HEK293 (cell line): Measurements from ENCODE around the gene AGO3.

Experiments used
- CTCF ChIA-PET: fragments of 350-600 bp; formaldehyde crosslinking; extraction: SDS; loops from one replicate; lab custom pipeline; 2021; ENCODE audit warnings: antibody characterized with exemption; lab: Yijun Ruan, JAX
- POLR2A ChIA-PET: fragments of 300-600 bp; formaldehyde crosslinking; extraction: SDS; loops from one replicate; lab custom pipeline; 2020; ENCODE audit warnings: antibody characterized with exemption, inconsistent platforms; lab: Yijun Ruan, JAX
- H3K27ac ChIP-seq: fragments of 200-500 bp; sonication (Bioruptor generic); 2 replicates; pipeline ENCODE4 v1.5.1; 2014; ENCODE audit warnings: low read depth, low read length, control low read depth, inconsistent platforms; ENCODE audit errors: extremely low read depth
- H3K36me3 ChIP-seq, 2 experiments: fragments of 200-500 bp in 1 of 2; sonication (Bioruptor generic) in 1 of 2; 1 replicate in 1 of 2; 2 replicates in 1 of 2; pipeline ENCODE4 v1.5.1; 2014 to 2017; ENCODE audit warnings: inconsistent platforms in 2 of 2, low read length in 2 of 2; ENCODE audit not compliant: control insufficient read depth in 2 of 2, insufficient read depth in 1 of 2
- H3K4me1 ChIP-seq: fragments of 200-500 bp; sonication (Bioruptor generic); 2 replicates; pipeline ENCODE4 v1.5.1; 2014; ENCODE audit warnings: mild to moderate bottlenecking, low read length, inconsistent platforms; ENCODE audit not compliant: control insufficient read depth, insufficient read depth
- H3K4me3 ChIP-seq: 2 replicates; pipeline ENCODE4 v1.5.1; 2011; ENCODE audit warnings: low read depth, mild to moderate bottlenecking, control low read depth, low read length, moderate library complexity
- H3K9me3 ChIP-seq: fragments of 200-500 bp; sonication (Bioruptor generic); 2 replicates; pipeline ENCODE4 v1.5.1; 2014; ENCODE audit warnings: low read depth, low read length, inconsistent platforms; ENCODE audit not compliant: control insufficient read depth, insufficient read depth
- MZF1 ChIP-seq: fragments of 450-650 bp; formaldehyde crosslinking; IDR thresholded peaks from 2 replicates; pipeline ENCODE4 v1.5.1; 2017; ENCODE audit warnings: missing biosample characterization, missing genetic modification characterization, borderline replicate concordance
- OSR2 ChIP-seq: fragments of 450-650 bp; formaldehyde crosslinking; IDR thresholded peaks from 2 replicates; pipeline ENCODE4 v1.5.1; 2016; ENCODE audit warnings: missing biosample characterization, missing genetic modification characterization
- PRDM1 ChIP-seq: fragments of 450-650 bp; formaldehyde crosslinking; IDR thresholded peaks from 2 replicates; pipeline ENCODE4; 2016; ENCODE audit warnings: missing biosample characterization, missing genetic modification characterization
- SCRT2 ChIP-seq: fragments of 450-650 bp; formaldehyde crosslinking; IDR thresholded peaks from 2 replicates; pipeline ENCODE4 v1.5.1; 2016; ENCODE audit warnings: missing biosample characterization, missing genetic modification characterization
- ZFP3 ChIP-seq: fragments of 450-650 bp; formaldehyde crosslinking; IDR thresholded peaks from 2 replicates; pipeline ENCODE4 v1.5.1; 2016; ENCODE audit warnings: low read depth, missing biosample characterization, missing genetic modification characterization
- ZNF140 ChIP-seq: fragments of 450-650 bp; formaldehyde crosslinking; IDR thresholded peaks from 2 replicates; pipeline ENCODE4 v1.5.1; 2016; ENCODE audit warnings: missing biosample characterization, missing genetic modification characterization
- ZNF146 ChIP-seq: fragments of 450-650 bp; formaldehyde crosslinking; IDR thresholded peaks from 2 replicates; pipeline ENCODE4 v1.5.1; 2016; ENCODE audit warnings: missing biosample characterization, missing genetic modification characterization
- ZNF155 ChIP-seq: fragments of 450-650 bp; formaldehyde crosslinking; IDR thresholded peaks from 2 replicates; pipeline ENCODE4 v1.5.1; 2016; ENCODE audit warnings: missing biosample characterization, missing genetic modification characterization
- ZNF157 ChIP-seq: fragments of 450-650 bp; formaldehyde crosslinking; IDR thresholded peaks from 2 replicates; pipeline ENCODE4 v1.5.1; 2016; ENCODE audit warnings: missing biosample characterization, missing genetic modification characterization
- ZNF274 ChIP-seq, 2 experiments: fragments of 200-500 bp in 1 of 2; fragments of 450-650 bp in 1 of 2; sonication (Bioruptor generic) in 1 of 2; formaldehyde crosslinking in 1 of 2; IDR thresholded peaks; 2 replicates each; pipeline versions ENCODE4 v1.5.1 to v1.6.1; 2014 to 2016; ENCODE audit warnings: borderline replicate concordance in 1 of 2, inconsistent platforms in 1 of 2, low read length in 1 of 2, missing biosample characterization in 1 of 2, missing genetic modification characterization in 1 of 2
- ZNF391 ChIP-seq: fragments of 450-650 bp; formaldehyde crosslinking; IDR thresholded peaks from 2 replicates; pipeline ENCODE4 v1.5.1; 2016; ENCODE audit warnings: low read depth, missing biosample characterization, missing genetic modification characterization, borderline replicate concordance
- ZNF501 ChIP-seq: fragments of 450-650 bp; formaldehyde crosslinking; IDR thresholded peaks from 2 replicates; pipeline ENCODE4 v1.5.1; 2016; ENCODE audit warnings: missing biosample characterization, missing genetic modification characterization
- ZNF529 ChIP-seq: fragments of 450-650 bp; formaldehyde crosslinking; IDR thresholded peaks from 2 replicates; pipeline ENCODE4 v1.5.1; 2017; ENCODE audit warnings: missing genetic modification characterization, missing biosample characterization; ENCODE audit not compliant: insufficient replicate concordance
- ZNF544 ChIP-seq: fragments of 450-650 bp; formaldehyde crosslinking; IDR thresholded peaks from 2 replicates; pipeline ENCODE4 v1.5.0; 2017; ENCODE audit warnings: missing biosample characterization, missing genetic modification characterization
- ZNF558 ChIP-seq: fragments of 450-650 bp; formaldehyde crosslinking; IDR thresholded peaks from 2 replicates; pipeline ENCODE4 v1.5.1; 2016; ENCODE audit warnings: missing biosample characterization, missing genetic modification characterization
- ZNF621 ChIP-seq: fragments of 450-650 bp; formaldehyde crosslinking; IDR thresholded peaks from 2 replicates; pipeline ENCODE4 v1.5.1; 2017; ENCODE audit warnings: missing biosample characterization, missing genetic modification characterization
- ZNF660 ChIP-seq: fragments of 450-650 bp; IDR thresholded peaks from 2 replicates; pipeline ENCODE4 v1.5.1; 2018; ENCODE audit warnings: missing biosample characterization, mild to moderate bottlenecking, missing genetic modification characterization
- ZNF677 ChIP-seq: fragments of 450-650 bp; IDR thresholded peaks from 2 replicates; pipeline ENCODE4 v1.5.0; 2018; ENCODE audit warnings: missing biosample characterization, mild to moderate bottlenecking, missing genetic modification characterization, moderate library complexity
- ZNF792 ChIP-seq: fragments of 450-650 bp; formaldehyde crosslinking; IDR thresholded peaks from 2 replicates; pipeline ENCODE4 v1.5.1; 2016; ENCODE audit warnings: missing biosample characterization, missing genetic modification characterization
- ZSCAN16 ChIP-seq: fragments of 450-650 bp; formaldehyde crosslinking; IDR thresholded peaks from 2 replicates; pipeline ENCODE4 v1.5.1; 2016; ENCODE audit warnings: missing biosample characterization, missing genetic modification characterization
- TF ChIP-seq, protein P1 (sequence below): fragments of 450-650 bp; formaldehyde crosslinking; IDR thresholded peaks from 2 replicates; pipeline ENCODE4 v1.5.1; 2016; ENCODE audit warnings: missing biosample characterization, missing genetic modification characterization
- TF ChIP-seq, protein P2 (sequence below): fragments of 450-650 bp; formaldehyde crosslinking; IDR thresholded peaks from 2 replicates; pipeline ENCODE4 v1.5.1; 2017; ENCODE audit warnings: missing biosample characterization, missing genetic modification characterization

AGO3 gene

DNA sequence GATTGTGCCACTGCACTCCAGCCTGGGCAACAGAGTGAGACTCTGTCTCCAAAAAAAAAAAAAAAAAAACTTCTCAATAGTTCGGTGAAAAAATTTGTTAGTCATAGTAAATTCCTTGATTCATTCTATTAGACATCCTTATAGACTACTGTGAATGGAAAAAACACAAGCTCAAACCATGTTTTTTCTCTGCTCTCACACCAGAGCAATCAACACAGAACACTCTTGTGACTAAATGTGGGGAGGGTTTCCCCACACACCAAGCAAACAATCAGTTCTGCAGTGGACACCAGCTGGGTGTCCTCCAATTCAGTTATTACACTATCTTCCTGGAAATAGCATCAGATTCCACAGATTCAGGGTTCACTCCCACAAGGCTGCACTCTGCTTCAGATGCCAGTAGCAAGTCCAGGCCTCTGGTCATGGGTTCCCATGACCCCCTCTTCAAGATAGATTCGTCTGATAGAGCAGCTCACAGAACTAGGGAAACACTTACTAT lies 83.9 kb downstream of the AGO3 start:
- Histone ChIP-seq H3K4me3 (no peak overlapping the region), H3K4me1 (no peaks in the 10 kb centered on the region), H3K36me3 (peaks cover 9 to 65% of the 10 kb centered on the region in 2 experiments), H3K9me3 (no peaks in the 10 kb centered on the region), H3K27ac (no peak overlapping the region)
- POLR2A ChIA-PET = no interaction called here
- TF ChIP-seq OSR2 (tag by site-specific recombination) = no peak
- no peak for TF ChIP-seq ZNF660
- TF ChIP-seq ZFP3 (tag by site-specific recombination) = no peak
- no peak for TF ChIP-seq MZF1 (tag by site-specific recombination)
- no peak for TF ChIP-seq ZNF146 (tag by site-specific recombination)
- no peak for TF ChIP-seq ZNF621 (tag by site-specific recombination)
- TF ChIP-seq ZNF529 = no peak
- TF ChIP-seq ZNF274 (IDR thresholded peaks at IDR 0.05; ENCODE audit: low read length) = no peak
- no peak for TF ChIP-seq ZNF274 (tag by site-specific recombination; IDR thresholded peaks at IDR 0.05; ENCODE audit: borderline replicate concordance)
- CTCF ChIA-PET = no interaction called here

DNA sequence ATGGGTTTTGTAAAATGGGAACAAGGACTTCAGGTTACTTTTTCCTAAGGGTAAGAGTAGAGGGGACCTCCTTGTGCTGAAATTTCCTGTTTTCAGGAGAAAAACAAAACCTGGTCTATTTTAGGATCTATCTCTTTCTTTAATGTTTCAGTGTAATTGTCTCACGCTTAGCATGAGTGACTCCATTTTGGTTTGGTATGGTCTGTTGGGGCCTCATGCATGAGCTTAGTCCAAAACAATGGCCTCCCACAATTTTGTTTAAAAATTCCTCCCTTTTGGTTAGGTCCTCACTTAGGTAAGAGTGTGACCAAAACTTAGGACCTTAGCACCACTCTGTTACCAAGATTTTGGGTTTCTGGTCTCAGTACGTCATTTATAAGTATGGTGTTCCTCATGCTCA lies 85.8 kb downstream of the AGO3 start:
- CTCF ChIA-PET = interaction anchor here (0.7 to 1.0 kb wide), 2 partner anchors 97 to 242 kb away, joined by 3 to 4 read pairs; no protein-coding TSS in a partner anchor
- POLR2A ChIA-PET = no interaction called here
- Histone ChIP-seq H3K9me3 (no peaks in the 10 kb centered on the region), H3K27ac (no peak overlapping the region), H3K4me3 (no peak overlapping the region), H3K36me3 (peaks cover 9 to 66% of the 10 kb centered on the region in 2 experiments), H3K4me1 (no peaks in the 10 kb centered on the region)
- no peak for TF ChIP-seq PRDM1 (tag by site-specific recombination)
- TF ChIP-seq, protein P1, sequence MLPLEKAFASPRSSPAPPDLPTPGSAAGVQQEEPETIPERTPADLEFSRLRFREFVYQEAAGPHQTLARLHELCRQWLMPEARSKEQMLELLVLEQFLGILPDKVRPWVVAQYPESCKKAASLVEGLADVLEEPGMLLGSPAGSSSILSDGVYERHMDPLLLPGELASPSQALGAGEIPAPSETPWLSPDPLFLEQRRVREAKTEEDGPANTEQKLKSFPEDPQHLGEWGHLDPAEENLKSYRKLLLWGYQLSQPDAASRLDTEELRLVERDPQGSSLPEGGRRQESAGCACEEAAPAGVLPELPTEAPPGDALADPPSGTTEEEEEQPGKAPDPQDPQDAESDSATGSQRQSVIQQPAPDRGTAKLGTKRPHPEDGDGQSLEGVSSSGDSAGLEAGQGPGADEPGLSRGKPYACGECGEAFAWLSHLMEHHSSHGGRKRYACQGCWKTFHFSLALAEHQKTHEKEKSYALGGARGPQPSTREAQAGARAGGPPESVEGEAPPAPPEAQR (tag by site-specific recombination) = no peak
- TF ChIP-seq ZNF140 (tag by site-specific recombination) = no peak
- TF ChIP-seq ZNF155 (tag by site-specific recombination) = no peak
- no peak for TF ChIP-seq ZNF677 (tag by site-specific recombination)
- no peak for TF ChIP-seq ZNF544 (tag by site-specific recombination)
- no peak for TF ChIP-seq ZNF391 (tag by site-specific recombination)
- no peak for TF ChIP-seq ZNF558 (tag by site-specific recombination)
- TF ChIP-seq ZNF157 (tag by site-specific recombination) = no peak
- TF ChIP-seq ZNF792 (tag by site-specific recombination) = no peak

DNA sequence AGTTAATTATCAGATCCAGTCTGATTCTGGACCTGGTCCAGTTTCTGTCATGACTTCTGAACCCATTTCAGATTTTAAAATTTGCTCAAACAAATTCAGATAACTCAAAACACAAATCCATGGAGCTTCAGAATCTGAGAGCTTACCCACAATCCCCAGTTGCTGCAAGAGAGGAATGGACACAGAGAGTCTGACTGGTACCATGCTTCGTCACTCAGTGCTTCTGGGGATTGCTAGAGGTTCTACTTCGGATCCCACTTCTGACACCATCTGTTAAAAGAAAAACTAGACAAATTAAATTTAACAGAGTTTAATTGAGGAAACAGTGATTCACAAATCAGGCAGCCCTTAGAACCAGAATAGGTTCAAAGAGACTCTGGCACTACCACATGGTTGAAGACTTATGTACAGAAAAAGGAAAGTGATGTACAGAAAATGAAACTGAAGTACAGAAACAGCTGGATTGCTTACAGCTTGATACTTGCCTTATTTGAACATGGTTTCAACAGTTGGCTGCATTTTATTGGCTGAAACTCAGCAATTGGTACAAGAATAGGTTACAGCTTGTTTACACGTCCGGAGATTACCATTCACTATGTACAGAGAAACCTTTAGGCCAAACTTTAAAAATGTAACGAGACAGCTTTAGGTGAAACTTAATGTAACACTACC lies 92.3 kb downstream of the AGO3 start:
- TF ChIP-seq ZSCAN16 (tag by site-specific recombination) (no peak), ZNF621 (tag by site-specific recombination) (no peak), SCRT2 (tag by site-specific recombination) (peak; percentile 34; the same call in 1 of the 2 replicates), ZNF501 (no peak)
- TF ChIP-seq, protein P2, sequence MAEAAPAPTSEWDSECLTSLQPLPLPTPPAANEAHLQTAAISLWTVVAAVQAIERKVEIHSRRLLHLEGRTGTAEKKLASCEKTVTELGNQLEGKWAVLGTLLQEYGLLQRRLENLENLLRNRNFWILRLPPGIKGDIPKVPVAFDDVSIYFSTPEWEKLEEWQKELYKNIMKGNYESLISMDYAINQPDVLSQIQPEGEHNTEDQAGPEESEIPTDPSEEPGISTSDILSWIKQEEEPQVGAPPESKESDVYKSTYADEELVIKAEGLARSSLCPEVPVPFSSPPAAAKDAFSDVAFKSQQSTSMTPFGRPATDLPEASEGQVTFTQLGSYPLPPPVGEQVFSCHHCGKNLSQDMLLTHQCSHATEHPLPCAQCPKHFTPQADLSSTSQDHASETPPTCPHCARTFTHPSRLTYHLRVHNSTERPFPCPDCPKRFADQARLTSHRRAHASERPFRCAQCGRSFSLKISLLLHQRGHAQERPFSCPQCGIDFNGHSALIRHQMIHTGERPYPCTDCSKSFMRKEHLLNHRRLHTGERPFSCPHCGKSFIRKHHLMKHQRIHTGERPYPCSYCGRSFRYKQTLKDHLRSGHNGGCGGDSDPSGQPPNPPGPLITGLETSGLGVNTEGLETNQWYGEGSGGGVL (tag by site-specific recombination) = no peak
- Histone ChIP-seq H3K36me3 (peaks cover 8 to 46% of the 10 kb centered on the region in 2 experiments; a peak in 2 of 3 replicates), H3K4me3 (no peak overlapping the region), H3K27ac (no peak overlapping the region), H3K4me1 (no peaks in the 10 kb centered on the region), H3K9me3 (no peaks in the 10 kb centered on the region)
- POLR2A ChIA-PET = no interaction called here
- CTCF ChIA-PET = no interaction called here
